GM12891 (cell line): Measurements from ENCODE around the gene PASK.

Source experiments
- POLR2A ChIP-seq: IDR thresholded peaks from 2 replicates; pipeline ENCODE4 v1.6.1; 2011; ENCODE audit warnings: low read depth, low read length, control low read depth
- POLR2AphosphoS5 ChIP-seq: IDR thresholded peaks from 2 replicates; pipeline ENCODE4 v1.6.1; 2011; ENCODE audit warnings: low read depth, low read length, control low read depth

DNA sequence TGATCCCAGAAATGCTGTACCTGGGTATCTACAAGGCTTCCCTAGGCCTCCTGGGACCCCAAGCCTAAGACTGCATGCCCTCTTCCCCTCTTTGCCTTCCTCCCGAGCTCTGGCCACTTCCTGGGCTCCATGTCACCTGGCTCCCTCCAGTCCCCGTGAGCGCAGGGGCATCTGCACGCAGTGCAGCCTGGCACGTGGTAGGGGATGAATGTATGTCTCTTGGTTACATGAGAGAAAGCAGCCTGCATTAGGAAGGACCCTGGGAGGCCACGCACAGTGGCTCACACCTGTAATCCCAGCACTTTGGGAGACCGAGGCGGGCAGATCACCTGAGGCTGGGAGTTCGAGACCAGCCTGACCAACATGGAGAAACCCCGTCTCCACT is 15.8 kb downstream of the PASK start:
- TF ChIP-seq POLR2A (no peak), POLR2AphosphoS5 (no peak)
